ENCODE data around the gene ITLN1. TPM values are rescaled to one million over a fixed set of nuclear protein-coding genes. Genes with fewer than 3 reads are reported as not detected.

The ITLN1 gene
- total and polyA plus RNA-seq, 2 donors (not counting 3 experiments of a cell fraction or from before 2014, with no cell fraction given): 0.12 TPM; not detected in 1

DNA sequence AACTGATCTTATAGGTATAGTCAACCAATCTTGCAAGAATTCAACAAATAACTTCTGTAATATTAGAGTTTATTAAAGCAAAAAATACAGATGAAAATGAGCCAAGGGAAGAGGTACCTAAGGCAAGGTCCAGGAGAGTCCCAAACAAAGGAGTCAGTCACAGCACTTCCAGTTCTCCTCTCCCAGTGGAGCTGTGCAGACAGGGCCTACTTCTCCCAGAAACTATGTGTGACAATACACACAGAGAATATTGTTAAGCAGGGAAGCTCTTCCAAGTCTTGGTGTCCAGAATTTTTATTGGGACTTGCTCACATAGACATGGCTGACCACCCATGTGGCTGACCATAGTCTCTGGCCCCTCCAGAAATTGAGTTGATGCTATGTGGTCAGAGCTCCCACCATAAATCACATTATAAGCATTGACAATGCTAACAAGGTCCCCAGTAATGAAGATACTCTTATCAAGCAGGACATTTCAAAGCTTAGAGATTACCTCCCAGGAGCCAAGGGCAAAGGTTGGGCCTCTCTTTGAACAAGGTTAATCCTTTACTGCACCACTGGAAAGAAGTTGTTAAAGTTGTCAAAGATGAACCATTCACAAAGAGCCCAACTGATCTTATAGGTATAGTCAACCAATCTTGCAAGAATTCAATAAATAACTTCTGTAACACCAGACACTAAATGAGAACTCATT is 18.8 kb downstream of the ITLN1 start:
- Histone ChIP-seq H3K9ac (replicated peaks; ENCODE audit: extremely low read depth, insufficient read depth, low read length) (no peak overlapping the region), H3K9me1 (replicated peaks; ENCODE audit: control insufficient read depth, extremely low read depth, insufficient read depth, low read length) (no peaks in the 10 kb centered on the region), H3K4me1 (ENCODE audit: control insufficient read depth, extremely low read depth, insufficient read depth, low read length) (no peaks in the 10 kb centered on the region), H4K20me1 (replicated peaks; ENCODE audit: control insufficient read depth, extremely low read depth, insufficient read depth, low read length) (no peaks in the 10 kb centered on the region), H3K9me3 (replicated peaks; ENCODE audit: control insufficient read depth, insufficient read depth, low read length) (no peaks in the 10 kb centered on the region), H3K36me3 (ENCODE audit: control insufficient read depth in 2 of 2, extremely low read depth in 1 of 2, insufficient read depth in 2 of 2, low read length in 2 of 2) (no peaks in the 10 kb centered on the region), H3K4me2 (ENCODE audit: insufficient read depth, low read length) (no peak overlapping the region), H2AFZ (ENCODE audit: low read depth, low read length) (no peak overlapping the region), H3K79me2 (ENCODE audit: control insufficient read depth, insufficient read depth, low read length) (no peaks in the 10 kb centered on the region), H3K27ac (ENCODE audit: insufficient read depth, low read depth, low read length) (no peak overlapping the region), H3K4me3 (replicated peaks in 1 of 3; ENCODE audit: insufficient read depth in 1 of 3, low read depth in 1 of 3, low read length in 3 of 3) (no peak overlapping the region), H3K27me3 (ENCODE audit: control insufficient read depth in 2 of 2, insufficient read depth in 2 of 2, low read length in 2 of 2) (no peaks in the 10 kb centered on the region)
- CTCF ChIA-PET: no interaction called here
- intact Hi-C loops (cut with micrococcal nuclease) (no loop called here), dilution Hi-C loops (cut with MboI; ENCODE audit: extremely low pct_ligation_motif_present, low sequenced_read_pairs) (no loop called here)
- POLR2A ChIA-PET: no interaction called here
- no TSS peak for BruUV-seq (replicated peaks)
- FAIRE-seq: no peak
- DNase-seq (ENCODE audit: low read depth, low spot score): no peak
- TF ChIP-seq JUN (IDR thresholded peaks at IDR 0.05; ENCODE audit: borderline replicate concordance, insufficient read depth, insufficient read length, low read depth) (no peak), POLR2AphosphoS5 (IDR thresholded peaks at IDR 0.05; ENCODE audit: insufficient read depth, low read depth, low read length) (no peak), FOS (IDR thresholded peaks at IDR 0.05; ENCODE audit: borderline replicate concordance, insufficient read depth, low read length) (no peak), MYC (IDR thresholded peaks at IDR 0.05; ENCODE audit: low read depth, low read length) (no peak), POLR2A (IDR thresholded peaks at IDR 0.05; ENCODE audit: low read depth, low read length) (no peak), EZH2 (IDR thresholded peaks at IDR 0.05; ENCODE audit: borderline replicate concordance, low read depth, low read length, severe bottlenecking) (no peak), GATA2 (IDR thresholded peaks at IDR 0.05; ENCODE audit: insufficient read depth, insufficient read length, low read depth, low read length) (no peak)
- TF ChIP-seq, protein P1, sequence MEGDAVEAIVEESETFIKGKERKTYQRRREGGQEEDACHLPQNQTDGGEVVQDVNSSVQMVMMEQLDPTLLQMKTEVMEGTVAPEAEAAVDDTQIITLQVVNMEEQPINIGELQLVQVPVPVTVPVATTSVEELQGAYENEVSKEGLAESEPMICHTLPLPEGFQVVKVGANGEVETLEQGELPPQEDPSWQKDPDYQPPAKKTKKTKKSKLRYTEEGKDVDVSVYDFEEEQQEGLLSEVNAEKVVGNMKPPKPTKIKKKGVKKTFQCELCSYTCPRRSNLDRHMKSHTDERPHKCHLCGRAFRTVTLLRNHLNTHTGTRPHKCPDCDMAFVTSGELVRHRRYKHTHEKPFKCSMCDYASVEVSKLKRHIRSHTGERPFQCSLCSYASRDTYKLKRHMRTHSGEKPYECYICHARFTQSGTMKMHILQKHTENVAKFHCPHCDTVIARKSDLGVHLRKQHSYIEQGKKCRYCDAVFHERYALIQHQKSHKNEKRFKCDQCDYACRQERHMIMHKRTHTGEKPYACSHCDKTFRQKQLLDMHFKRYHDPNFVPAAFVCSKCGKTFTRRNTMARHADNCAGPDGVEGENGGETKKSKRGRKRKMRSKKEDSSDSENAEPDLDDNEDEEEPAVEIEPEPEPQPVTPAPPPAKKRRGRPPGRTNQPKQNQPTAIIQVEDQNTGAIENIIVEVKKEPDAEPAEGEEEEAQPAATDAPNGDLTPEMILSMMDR (IDR thresholded peaks at IDR 0.05; ENCODE audit: extremely low read depth in 1 of 2, insufficient read depth in 1 of 2, low read depth in 1 of 2, low read length in 2 of 2): no peak
- TF ChIP-seq, protein P2, sequence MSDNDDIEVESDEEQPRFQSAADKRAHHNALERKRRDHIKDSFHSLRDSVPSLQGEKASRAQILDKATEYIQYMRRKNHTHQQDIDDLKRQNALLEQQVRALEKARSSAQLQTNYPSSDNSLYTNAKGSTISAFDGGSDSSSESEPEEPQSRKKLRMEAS (IDR thresholded peaks at IDR 0.05; ENCODE audit: insufficient read depth, insufficient read length): no peak
